SK-N-SH treated with all-trans-retinoic acid at 6 μM for 48 hours (cell line): ENCODE measurements around the gene TLX2.

Source experiments
- ATAC-seq: fragments of 200-7000 bp; cut with Tn5 transposase; 3 replicates; pipeline ENCODE4 v1.9.1; 2020; ENCODE audit warnings: mild to moderate bottlenecking, moderate library complexity
- ARNTL ChIP-seq: fragments of 450-650 bp; formaldehyde crosslinking; IDR thresholded peaks from 2 replicates; pipeline ENCODE4 v1.5.0; 2020; ENCODE audit warnings: low read depth, mild to moderate bottlenecking, moderate library complexity, borderline replicate concordance
- CREB5 ChIP-seq: fragments of 250-450 bp; sonication (Bioruptor Pico); IDR thresholded peaks from 2 replicates; pipeline ENCODE4 v1.5.1; 2020; ENCODE audit warnings: low read depth, mild to moderate bottlenecking, moderate library complexity
- CSRNP3 ChIP-seq: fragments of 250-450 bp; sonication (Bioruptor Pico); IDR thresholded peaks from 2 replicates; pipeline ENCODE4 v1.5.1; 2021; ENCODE audit warnings: mild to moderate bottlenecking, moderate library complexity
- GLIS3 ChIP-seq: fragments of 250-450 bp; sonication (Bioruptor Pico); IDR thresholded peaks from 2 replicates; pipeline ENCODE4 v1.5.0; 2020; ENCODE audit warnings: mild to moderate bottlenecking, moderate library complexity
- ISL1 ChIP-seq: fragments of 250-450 bp; sonication (Bioruptor Pico); IDR thresholded peaks from 2 replicates; pipeline ENCODE4 v2.1.2; 2022; ENCODE audit warnings: mild to moderate bottlenecking, moderate library complexity
- PATZ1 ChIP-seq: fragments of 250-450 bp; sonication (Bioruptor Pico); IDR thresholded peaks from 2 replicates; pipeline ENCODE4 v1.8.0; 2020; ENCODE audit warnings: mild to moderate bottlenecking, moderate library complexity, borderline replicate concordance
- RARB ChIP-seq: fragments of 250-450 bp; sonication (Bioruptor Pico); IDR thresholded peaks from 2 replicates; pipeline ENCODE4 v1.8.0; 2021; ENCODE audit warnings: mild to moderate bottlenecking, moderate library complexity
- TCF4 ChIP-seq: fragments of 250-450 bp; sonication (Bioruptor Pico); IDR thresholded peaks from 2 replicates; pipeline ENCODE4 v1.8.0; 2021; ENCODE audit warnings: mild to moderate bottlenecking, moderate library complexity, borderline replicate concordance
- TOX ChIP-seq: fragments of 250-450 bp; sonication (Bioruptor Pico); IDR thresholded peaks from 2 replicates; pipeline ENCODE4 v1.8.0; 2021; ENCODE audit warnings: mild to moderate bottlenecking, moderate library complexity, borderline replicate concordance
- TSHZ2 ChIP-seq: fragments of 250-450 bp; sonication (Bioruptor Pico); IDR thresholded peaks from 2 replicates; pipeline ENCODE4 v1.5.0; 2020; ENCODE audit warnings: mild to moderate bottlenecking, moderate library complexity
- ZC3H10 ChIP-seq: fragments of 250-450 bp; sonication (Bioruptor Pico); IDR thresholded peaks from 2 replicates; pipeline ENCODE4 v1.5.1; 2021; ENCODE audit warnings: mild to moderate bottlenecking, moderate library complexity
- ZFP3 ChIP-seq: fragments of 250-450 bp; sonication (Bioruptor Pico); IDR thresholded peaks from 2 replicates; pipeline ENCODE4 v1.5.0; 2020; ENCODE audit warnings: mild to moderate bottlenecking, moderate library complexity
- ZFP30 ChIP-seq: fragments of 450-650 bp; formaldehyde crosslinking; IDR thresholded peaks from 2 replicates; pipeline ENCODE4 v1.5.0; 2022; ENCODE audit warnings: mild to moderate bottlenecking, moderate library complexity
- ZNF70 ChIP-seq: fragments of 450-650 bp; formaldehyde crosslinking; IDR thresholded peaks from 2 replicates; pipeline ENCODE4 v1.5.0; 2020; ENCODE audit warnings: mild to moderate bottlenecking, moderate library complexity
- ZNF8 ChIP-seq: fragments of 450-650 bp; formaldehyde crosslinking; IDR thresholded peaks from 2 replicates; pipeline ENCODE4 v1.5.0; 2020; ENCODE audit warnings: mild to moderate bottlenecking, moderate library complexity

Gene TLX2

GRCh38 chr2:74512744-74513604 is 1.3 kb upstream of the TLX2 start:
- TF ChIP-seq ARNTL, result no peak
- TF ChIP-seq CREB5, result no peak
- TF ChIP-seq RARB (CRISPR knock-in tag), result no peak
- no peak for TF ChIP-seq CSRNP3 (CRISPR knock-in tag)
- TF ChIP-seq ZFP3 (CRISPR knock-in tag), result peak; percentile 78
- no peak; the same call in 1 of the 2 replicates for TF ChIP-seq ZFP30 (CRISPR knock-in tag)
- 0 out of 2 replicates have a peak, but pooled peaks have one; percentile 4 for TF ChIP-seq ZNF8 (CRISPR knock-in tag)
- TF ChIP-seq GLIS3 (CRISPR knock-in tag), result peak; percentile 67; the same call in 1 of the 2 replicates
- TF ChIP-seq TOX (CRISPR knock-in tag), result no peak
- peak; percentile 100 for TF ChIP-seq PATZ1 (CRISPR knock-in tag)
- TF ChIP-seq ZNF70, result 0 out of 2 replicates have a peak, but pooled peaks have one; percentile 12
- no peak for TF ChIP-seq ZC3H10 (CRISPR knock-in tag)
- TF ChIP-seq TSHZ2 (CRISPR knock-in tag), result peak; percentile 12; the same call in 1 of the 2 replicates
- peak; percentile 60 for TF ChIP-seq ISL1 (CRISPR knock-in tag)
- peak; percentile 71; the same call in 1 of the 2 replicates for TF ChIP-seq TCF4 (CRISPR knock-in tag)
- peak; percentile 41 for ATAC-seq

- peak; percentile 18 for ATAC-seq
- peak; percentile 91; the same call in 1 of the 2 replicates for TF ChIP-seq PATZ1 (CRISPR knock-in tag)
- peak; percentile 59; the same call in 1 of the 2 replicates for TF ChIP-seq GLIS3 (CRISPR knock-in tag)
- TF ChIP-seq CREB5, result no peak
Measured at GRCh38 chr2:74513605-74514367, 464 bp upstream of the TLX2 start.
